IPS-NIHi7 (cell line): ENCODE measurements around the gene CTDSPL.

ENCODE experiments used
- DNase-seq: peaks from one replicate; pipeline ENCODE4 v3.0.0; 2012; ENCODE audit warnings: mixed read lengths; ENCODE audit errors: extremely low spot score

Gene CTDSPL

GRCh38 chr3:38002291-38002876 is 140.7 kb downstream of the CTDSPL start:
- no peak for DNase-seq

GRCh38 chr3:38002940-38003339 is 141.3 kb downstream of the CTDSPL start:
- DNase-seq = no peak

GRCh38 chr3:38003371-38003816 is 141.7 kb downstream of the CTDSPL start:
- DNase-seq = peak; percentile 86

GRCh38 chr3:38003817-38004414 is 142.2 kb downstream of the CTDSPL start:
- DNase-seq = no peak

GRCh38 chr3:38004415-38005075 is 142.9 kb downstream of the CTDSPL start:
- peak; percentile 56 for DNase-seq

- no peak for DNase-seq
Measured at GRCh38 chr3:38005076-38006020, 143.7 kb downstream of the CTDSPL start.

GRCh38 chr3:38006031-38006430 is 144.4 kb downstream of the CTDSPL start:
- DNase-seq = no peak

- DNase-seq = no peak
Measured at GRCh38 chr3:38006445-38006995, 144.8 kb downstream of the CTDSPL start.

- DNase-seq = no peak
Measured at GRCh38 chr3:38007754-38008090, 146.0 kb downstream of the CTDSPL start.

GRCh38 chr3:38008191-38008701 is 146.6 kb downstream of the CTDSPL start:
- no peak for DNase-seq

- DNase-seq = no peak
Measured at GRCh38 chr3:38008971-38009580, 147.4 kb downstream of the CTDSPL start.

- DNase-seq = no peak
Measured at GRCh38 chr3:38009807-38010591, 148.3 kb downstream of the CTDSPL start.

GRCh38 chr3:38011111-38011510 is 149.4 kb downstream of the CTDSPL start:
- DNase-seq = no peak

- DNase-seq = no peak
Measured at GRCh38 chr3:38015485-38015884, 153.8 kb downstream of the CTDSPL start.

GRCh38 chr3:38015984-38016383 is 154.3 kb downstream of the CTDSPL start:
- no peak for DNase-seq

- no peak for DNase-seq
Measured at GRCh38 chr3:38016410-38016809, 154.7 kb downstream of the CTDSPL start.

- no peak for DNase-seq
Measured at GRCh38 chr3:38016847-38017444, 155.3 kb downstream of the CTDSPL start.

- DNase-seq = no peak
Measured at GRCh38 chr3:38017445-38018295, 156.0 kb downstream of the CTDSPL start.
